GM19467 (cell line): ENCODE data around the gene PRAMEF17.
"Not testable (repeated sequence)": the region's sequence is repeated elsewhere in the genome, so short reads cannot be mapped to it uniquely, and the experiment has no call there.

Experiments used
- ATAC-seq: cut with Tn5 transposase; IDR thresholded peaks from one replicate; pipeline ENCODE4 v1.9.1; 2021; ENCODE audit warnings: mild to moderate bottlenecking, moderate library complexity; ENCODE audit not compliant: unreplicated experiment

PRAMEF17 gene

GRCh38 chr1:13389332-13389731 is at the start of gene PRAMEF17:
Gene PRAMEF17 (plus strand): TSS chr1:13389632. CDS start chr1:13389658, 26 bp downstream.
- ATAC-seq: not testable (repeated sequence)

DNA sequence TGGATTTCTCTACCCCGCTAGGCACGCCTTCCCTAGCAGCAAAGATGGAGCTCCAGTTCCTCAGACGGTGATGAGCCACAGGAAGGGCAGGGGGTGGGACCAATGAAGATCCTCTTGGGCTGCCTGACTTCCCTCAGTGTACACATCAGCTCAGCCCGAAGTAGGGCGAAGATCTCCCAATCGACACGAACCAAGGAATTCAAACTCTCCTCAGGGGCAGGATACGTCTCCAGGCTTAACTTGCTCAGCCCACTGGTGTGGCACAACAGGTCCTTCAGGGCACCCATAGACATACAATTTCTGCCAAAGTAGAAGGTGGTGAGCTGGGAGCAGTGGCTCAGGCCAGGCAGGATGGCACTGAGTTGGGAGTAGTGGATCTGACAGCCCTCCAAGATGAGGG is 46.9 kb upstream of the PRAMEF17 start:
- ATAC-seq: not testable (repeated sequence)

GRCh38 chr1:13347034-13347433 is 42.4 kb upstream of the PRAMEF17 start, which contains the start of gene PRAMEF14:
Gene PRAMEF14 (minus strand): TSS chr1:13347134. CDS start chr1:13345314, 1,820 bp downstream.
- not testable (repeated sequence) for ATAC-seq

GRCh38 chr1:13353476-13353875 is 36.0 kb upstream of the PRAMEF17 start:
- ATAC-seq: not testable (repeated sequence)

DNA sequence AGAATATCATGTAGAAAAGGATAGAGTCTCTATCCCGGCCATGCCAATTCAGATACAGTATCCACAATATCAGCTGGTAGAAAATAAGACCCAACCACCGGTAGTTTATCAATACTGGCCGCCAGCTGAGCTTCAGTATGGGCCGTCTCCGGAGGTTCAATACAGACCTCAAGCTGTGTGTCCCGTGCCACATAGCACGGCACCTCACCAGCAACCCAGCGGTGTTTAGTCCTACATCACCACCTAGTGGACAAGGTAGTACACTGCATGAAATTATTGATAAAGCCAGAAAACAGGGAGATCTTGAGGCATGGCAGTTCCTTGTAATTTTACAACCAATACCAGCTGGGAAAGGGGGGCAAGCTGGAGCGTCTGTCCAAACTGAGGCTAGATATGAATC is 35.0 kb upstream of the PRAMEF17 start:
- ATAC-seq: not testable (repeated sequence)

DNA sequence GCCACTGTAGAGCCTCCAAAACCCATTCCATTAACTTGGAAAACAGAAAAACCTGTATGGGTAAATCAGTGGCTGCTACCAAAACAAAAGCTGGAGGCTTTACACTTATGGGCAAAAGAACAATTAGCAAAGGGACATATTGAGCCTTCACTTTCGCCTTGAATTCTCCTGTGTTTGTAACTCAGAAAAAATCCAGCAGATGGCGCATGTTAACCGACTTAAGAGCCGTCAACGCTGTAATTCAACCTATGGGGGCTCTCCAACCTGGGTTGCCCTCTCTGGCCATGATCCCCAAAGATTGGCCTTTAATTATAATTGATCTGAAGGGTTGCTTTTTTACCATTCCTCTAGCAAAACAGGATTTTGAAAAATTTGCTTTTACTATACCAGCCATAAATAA is 32.7 kb upstream of the PRAMEF17 start:
- ATAC-seq: not testable (repeated sequence)

DNA sequence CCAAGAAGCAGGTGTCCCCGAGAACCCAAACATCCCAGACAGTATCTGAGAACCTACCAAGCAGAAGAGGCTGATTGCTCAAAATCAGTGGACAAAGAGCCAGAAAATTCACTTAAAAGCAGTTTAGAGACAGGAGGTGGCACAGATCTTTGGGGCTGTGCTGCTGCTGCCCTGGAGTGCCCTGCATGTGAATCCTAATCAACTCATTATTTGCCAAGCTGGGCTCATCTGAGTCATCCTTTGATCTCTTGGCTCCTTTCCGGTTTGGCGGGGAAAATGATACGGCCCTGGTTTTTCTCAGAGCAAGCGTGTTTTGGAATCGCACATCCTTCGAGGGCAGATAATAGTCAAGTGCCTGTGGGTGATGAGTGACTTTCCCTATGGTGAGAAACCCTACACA is 27.1 kb upstream of the PRAMEF17 start:
- not testable (repeated sequence) for ATAC-seq

- not testable (repeated sequence) for ATAC-seq
Measured at GRCh38 chr1:13364928-13365327, 24.5 kb upstream of the PRAMEF17 start.

- not testable (repeated sequence) for ATAC-seq
Measured at GRCh38 chr1:13366536-13366935, 22.9 kb upstream of the PRAMEF17 start.

GRCh38 chr1:13368544-13368943 is 20.9 kb upstream of the PRAMEF17 start:
- ATAC-seq: not testable (repeated sequence)

- ATAC-seq: not testable (repeated sequence)
Measured at GRCh38 chr1:13378983-13379382, 10.4 kb upstream of the PRAMEF17 start.

DNA sequence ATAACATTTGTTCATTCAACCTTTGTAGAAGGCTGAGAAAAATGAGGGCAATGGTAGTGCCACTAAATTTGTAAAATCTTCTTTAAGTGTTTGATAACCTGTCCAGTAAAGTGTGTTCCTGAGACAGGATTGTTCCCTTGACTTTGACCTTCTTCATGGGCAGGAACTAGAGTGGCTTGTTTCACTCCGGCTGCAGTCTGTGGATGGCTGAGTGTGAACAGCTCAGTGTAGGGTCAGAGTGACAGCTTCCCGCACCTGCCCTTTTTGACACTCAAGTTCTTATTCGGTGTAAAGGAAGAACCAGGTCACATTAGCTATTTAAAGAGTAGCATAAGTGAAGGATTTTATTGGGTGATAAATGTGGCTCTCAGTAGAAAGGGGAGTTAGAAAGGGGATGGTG is 9.1 kb upstream of the PRAMEF17 start:
- not testable (repeated sequence) for ATAC-seq

DNA sequence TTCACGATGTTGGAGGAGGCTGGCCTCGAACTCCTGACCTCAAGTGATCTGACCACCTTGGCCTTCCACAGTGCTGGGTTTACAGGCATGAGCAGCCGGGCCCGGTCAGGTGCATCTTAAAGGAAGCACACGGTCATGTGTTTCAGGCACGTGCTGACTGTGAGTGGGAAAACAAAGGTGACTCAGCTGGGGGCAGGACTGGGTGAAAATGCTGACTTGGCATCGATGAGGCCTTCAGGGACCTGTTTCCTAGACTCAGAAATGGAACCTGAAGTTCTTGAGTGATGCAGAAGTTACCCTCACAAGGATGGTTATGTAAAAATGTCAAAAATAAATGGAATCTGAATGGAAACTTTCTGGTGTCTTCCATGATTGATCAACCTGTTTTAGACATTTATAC is 3.6 kb downstream of the PRAMEF17 start:
- ATAC-seq: not testable (repeated sequence)

GRCh38 chr1:13394761-13395160 is 5.3 kb downstream of the PRAMEF17 start:
- not testable (repeated sequence) for ATAC-seq

GRCh38 chr1:13395311-13395710 is 5.9 kb downstream of the PRAMEF17 start:
- ATAC-seq: not testable (repeated sequence)

DNA sequence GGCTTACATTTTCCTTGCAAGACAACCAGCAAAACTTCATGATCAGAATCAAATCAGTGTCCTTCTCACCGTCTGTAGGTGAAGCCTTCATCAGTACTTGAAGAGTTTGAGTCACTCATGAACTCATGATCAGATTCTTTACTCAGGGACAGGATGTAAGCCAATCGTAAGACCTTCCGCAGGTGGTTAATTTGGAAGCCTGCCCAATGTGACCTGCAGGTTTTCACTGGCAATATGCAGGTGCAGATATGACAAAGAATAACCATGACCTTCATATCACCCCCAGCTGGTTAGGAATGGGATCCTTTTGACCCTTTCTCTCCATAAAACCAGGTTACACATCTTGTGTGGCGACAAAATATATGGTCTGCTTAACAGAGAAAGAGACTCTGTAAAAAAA is 18.4 kb downstream of the PRAMEF17 start:
- ATAC-seq: no peak

DNA sequence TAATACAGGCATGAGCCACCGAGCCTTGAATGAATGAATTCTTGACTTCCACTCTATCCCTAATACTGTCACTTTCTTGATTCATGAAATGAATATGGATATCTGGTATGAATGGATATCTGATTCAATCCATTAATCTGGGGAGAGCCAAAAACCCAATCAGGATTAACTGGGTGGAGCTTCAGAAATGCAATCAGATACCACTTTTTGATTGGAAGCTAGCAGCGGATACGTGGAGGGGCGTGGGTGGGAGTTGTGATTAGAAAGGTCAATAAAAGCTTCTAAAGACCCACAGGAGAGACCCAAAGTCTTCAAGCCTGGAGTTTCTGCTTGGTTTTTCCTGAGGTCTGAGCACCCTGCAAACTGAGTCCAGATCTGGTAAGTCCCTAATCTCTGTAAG is 20.7 kb downstream of the PRAMEF17 start, which contains the start of gene PRAMEF20:
Gene PRAMEF20, plus strand, starts transcription at position 301 of the 400 bp plus-strand sequence. CDS start 5,905 bp downstream, outside the sequence.
- not testable (repeated sequence) for ATAC-seq

GRCh38 chr1:13430495-13430894 is 41.1 kb downstream of the PRAMEF17 start:
- ATAC-seq: no peak

- ATAC-seq: no peak
Measured at GRCh38 chr1:13432251-13432650, 42.8 kb downstream of the PRAMEF17 start.

DNA sequence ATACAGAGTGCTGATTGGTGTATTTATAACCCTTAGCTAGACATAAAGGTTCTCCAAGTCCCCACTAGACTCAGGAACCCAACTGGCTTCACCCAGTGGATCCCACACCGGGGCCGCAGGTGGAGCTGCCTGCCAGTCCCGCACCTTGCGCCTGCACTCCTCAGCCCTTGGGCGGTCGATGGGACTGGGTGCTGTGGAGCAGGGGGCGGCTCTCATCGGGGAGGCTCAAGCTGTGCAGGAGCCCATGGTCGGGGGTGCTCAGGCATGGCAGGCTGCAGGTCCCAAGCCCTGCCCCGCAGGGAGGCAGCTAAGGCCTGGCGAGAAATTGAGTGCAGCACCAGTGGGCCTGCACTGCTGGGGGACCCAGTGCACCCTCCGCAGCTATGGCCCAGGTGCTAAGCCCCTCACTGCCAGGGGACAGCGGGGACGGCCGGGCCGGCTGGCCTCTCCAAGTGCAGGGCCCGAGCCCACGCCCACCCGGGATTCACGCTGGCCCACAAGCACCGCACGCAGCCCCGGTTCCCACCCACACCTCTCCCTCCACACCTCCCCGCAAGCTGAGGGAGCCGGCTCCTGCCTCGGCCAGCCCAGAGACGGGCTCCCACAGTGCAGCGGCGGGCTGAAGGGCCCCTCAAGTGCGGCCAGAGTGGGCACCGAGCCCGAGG is 44.4 kb downstream of the PRAMEF17 start:
- not testable (repeated sequence) for ATAC-seq

DNA sequence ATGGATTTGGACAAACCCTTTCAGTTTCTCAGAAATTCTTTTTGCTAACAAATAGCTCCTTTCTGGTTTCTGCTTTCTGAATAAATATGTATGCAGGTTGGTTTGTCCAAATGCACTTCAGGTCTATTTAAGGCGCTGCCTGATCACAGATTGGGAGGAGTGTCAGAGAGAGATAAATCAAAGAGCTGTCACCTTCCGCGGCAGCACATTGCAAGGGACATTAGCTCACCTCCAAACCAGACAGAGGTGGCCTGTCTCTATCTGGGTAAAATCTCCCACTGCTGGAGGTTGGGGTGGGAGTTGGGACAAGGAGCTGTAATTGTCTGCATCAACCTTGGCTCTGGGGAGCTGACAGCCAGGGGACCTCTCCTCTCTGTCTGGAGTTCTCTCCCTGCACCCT is 46.0 kb downstream of the PRAMEF17 start:
- no peak for ATAC-seq

- not testable (repeated sequence) for ATAC-seq
Measured at GRCh38 chr1:13439104-13439783, 49.8 kb downstream of the PRAMEF17 start.
